ENCODE results near the gene ART1. TPM values are rescaled to one million over a fixed set of nuclear protein-coding genes. Genes with fewer than 3 reads are reported as not detected.

The ART1 gene
- total and polyA plus RNA-seq, 3 donors from 2014 or later, result 0.79 TPM; not detected in 1

- no peaks in the 10 kb centered on the region for H3K4me1 ChIP-seq
- DNase-seq, result no peak
- H3K27ac ChIP-seq, result no peak overlapping the region
- WGBS, 2 donors, result 88 to 93% methylated on average over 3 of the region's 3 CpGs
- no peaks in the 10 kb centered on the region for H3K27me3 ChIP-seq
- no peaks in the 10 kb centered on the region for H3K36me3 ChIP-seq (ENCODE audit: low read depth, missing control alignments)
- H3K4me3 ChIP-seq, result no peak overlapping the region
- intact Hi-C loops (cut with DNase I; ENCODE audit: low total_unique reads), result no loop called here
- TF ChIP-seq POLR2A (IDR thresholded peaks at IDR 0.05) (no peak), CTCF (IDR thresholded peaks at IDR 0.05) (no peak)
- H3K9me3 ChIP-seq, result no peaks in the 10 kb centered on the region
Observed at GRCh38 chr11:3679077-3679476, 34.1 kb downstream of the ART1 start.

GRCh38 chr11:3683039-3683438 is 38.1 kb downstream of the ART1 start:
- no peaks in the 10 kb centered on the region for H3K36me3 ChIP-seq (ENCODE audit: low read depth, missing control alignments)

GRCh38 chr11:3684129-3684818 is 39.3 kb downstream of the ART1 start:
- Histone ChIP-seq H3K27me3 (no peaks in the 10 kb centered on the region), H3K36me3 (ENCODE audit: low read depth, missing control alignments) (no peaks in the 10 kb centered on the region), H3K27ac (no peak overlapping the region), H3K9me3 (no peaks in the 10 kb centered on the region), H3K4me1 (peaks cover 4% of the 10 kb centered on the region), H3K4me3 (no peak overlapping the region)
- WGBS, 2 donors, result 78 to 89% methylated on average over 12 of the region's 12 CpGs
- intact Hi-C loops (cut with DNase I; ENCODE audit: low total_unique reads), result no loop called here
- TF ChIP-seq CTCF (IDR thresholded peaks at IDR 0.05) (no peak), POLR2A (IDR thresholded peaks at IDR 0.05) (no peak)
- DNase-seq, result no peak

More at GRCh38 chr11:3683039-3683438, 38.1 kb downstream of the ART1 start:
- no peaks in the 10 kb centered on the region for H3K27me3 ChIP-seq
- WGBS, 2 donors, result 90 to 93% methylated on average over 9 of the region's 9 CpGs
- peaks cover 4% of the 10 kb centered on the region for H3K4me1 ChIP-seq
- no peak for TF ChIP-seq CTCF (IDR thresholded peaks at IDR 0.05)
- TF ChIP-seq POLR2A (IDR thresholded peaks at IDR 0.05), result no peak
- no peak overlapping the region for H3K27ac ChIP-seq
- H3K9me3 ChIP-seq, result no peaks in the 10 kb centered on the region
- no peak overlapping the region for H3K4me3 ChIP-seq
- intact Hi-C loops (cut with DNase I; ENCODE audit: low total_unique reads), result no loop called here
- no peak for DNase-seq

- 42 to 47% methylated on average over 2 of the region's 2 CpGs for WGBS, 2 donors
- Histone ChIP-seq H3K27ac (no peak overlapping the region), H3K9me3 (no peaks in the 10 kb centered on the region), H3K36me3 (ENCODE audit: low read depth, missing control alignments) (no peaks in the 10 kb centered on the region), H3K4me3 (no peak overlapping the region), H3K4me1 (peaks cover 4% of the 10 kb centered on the region), H3K27me3 (no peaks in the 10 kb centered on the region)
- DNase-seq, result no peak
- intact Hi-C loops (cut with DNase I; ENCODE audit: low total_unique reads), result no loop called here
- TF ChIP-seq CTCF (IDR thresholded peaks at IDR 0.05) (no peak), POLR2A (IDR thresholded peaks at IDR 0.05) (no peak)
Observed at GRCh38 chr11:3684819-3685172, 39.9 kb downstream of the ART1 start.

GRCh38 chr11:3685923-3686322 is 41.0 kb downstream of the ART1 start:
- Histone ChIP-seq H3K4me1 (peaks cover 4% of the 10 kb centered on the region), H3K36me3 (ENCODE audit: low read depth, missing control alignments) (no peaks in the 10 kb centered on the region), H3K9me3 (no peaks in the 10 kb centered on the region), H3K4me3 (no peak overlapping the region), H3K27me3 (no peaks in the 10 kb centered on the region), H3K27ac (no peak overlapping the region)
- DNase-seq, result no peak
- WGBS, 2 donors, result 77 to 87% methylated on average over 7 of the region's 7 CpGs
- intact Hi-C loops (cut with DNase I; ENCODE audit: low total_unique reads), result no loop called here
- TF ChIP-seq POLR2A (IDR thresholded peaks at IDR 0.05) (no peak), CTCF (IDR thresholded peaks at IDR 0.05) (no peak)

Data from testis (tissue), 3 donors.